HG02970 (cell line): Measurements from ENCODE around the gene NUP93.
"Not testable (repeated sequence)": the region's sequence is repeated elsewhere in the genome, so short reads cannot be mapped to it uniquely, and the experiment has no call there.

Experiments used
- ATAC-seq: cut with Tn5 transposase; IDR thresholded peaks from one replicate; pipeline ENCODE4 v1.9.1; 2021; ENCODE audit warnings: mild to moderate bottlenecking, moderate library complexity, moderate number of reproducible peaks; ENCODE audit not compliant: unreplicated experiment, low FRiP score

NUP93 gene

GRCh38 chr16:56862776-56863175, 132.8 kb downstream of the NUP93 start:
- ATAC-seq = no peak

- no peak for ATAC-seq
Measured at GRCh38 chr16:56864960-56865359, 135.0 kb downstream of the NUP93 start, which contains the start of gene SLC12A3. TSS of gene SLC12A3 (plus strand) at chr16:56865207. CDS start at chr16:56865236, 29 bp downstream.

GRCh38 chr16:56865394-56866062, 135.6 kb downstream of the NUP93 start:
- ATAC-seq = no peak

- ATAC-seq = no peak
Measured at GRCh38 chr16:56866955-56867830, 137.3 kb downstream of the NUP93 start.

- ATAC-seq = no peak
Measured at GRCh38 chr16:56868175-56868574, 138.2 kb downstream of the NUP93 start.

GRCh38 chr16:56868766-56869165, 138.8 kb downstream of the NUP93 start:
- not testable (repeated sequence) for ATAC-seq

- ATAC-seq = no peak
Measured at GRCh38 chr16:56869513-56870275, 139.8 kb downstream of the NUP93 start.

- no peak for ATAC-seq
Measured at GRCh38 chr16:56870276-56870888, 140.5 kb downstream of the NUP93 start.

- ATAC-seq = no peak
Measured at GRCh38 chr16:56871172-56871593, 141.3 kb downstream of the NUP93 start.

- no peak for ATAC-seq
Measured at GRCh38 chr16:56872863-56873391, 143.0 kb downstream of the NUP93 start.

GRCh38 chr16:56874800-56875199, 144.9 kb downstream of the NUP93 start:
- ATAC-seq = no peak

GRCh38 chr16:56876048-56876447, 146.1 kb downstream of the NUP93 start:
- ATAC-seq = no peak

- ATAC-seq = no peak
Measured at GRCh38 chr16:56877486-56878182, 147.7 kb downstream of the NUP93 start.

- ATAC-seq = no peak
Measured at GRCh38 chr16:56878282-56878854, 148.4 kb downstream of the NUP93 start.

GRCh38 chr16:56879276-56879675, 149.3 kb downstream of the NUP93 start:
- ATAC-seq = no peak

- no peak for ATAC-seq
Measured at GRCh38 chr16:56880176-56880575, 150.2 kb downstream of the NUP93 start.

- no peak for ATAC-seq
Measured at GRCh38 chr16:56880685-56881084, 150.8 kb downstream of the NUP93 start.

- no peak for ATAC-seq
Measured at GRCh38 chr16:56882077-56882800, 152.3 kb downstream of the NUP93 start.

- ATAC-seq = no peak
Measured at GRCh38 chr16:56883586-56883985, 153.7 kb downstream of the NUP93 start.
